Measurements from ENCODE around the gene SNAP23. TPM values are rescaled to one million over a fixed set of nuclear protein-coding genes. Genes with fewer than 3 reads are reported as not detected.
"Not testable (repeated sequence)": the region's sequence is repeated elsewhere in the genome, so short reads cannot be mapped to it uniquely, and the experiment has no call there.

SNAP23 gene
- total RNA-seq, 1 donor from 2014 or later = 78.9 TPM

GRCh38 chr15:42549032-42549491 lies 53.6 kb downstream of the SNAP23 start:
- Mint-ChIP-seq H3K4me1 (ENCODE audit: low read depth) (peaks cover 40% of the 10 kb centered on the region), H3K36me3 (ENCODE audit: low read depth) (peaks cover 36% of the 10 kb centered on the region), H3K9me3 (no peaks in the 10 kb centered on the region), H3K4me3 (ENCODE audit: low read depth) (peak overlapping the region; percentile 92), H3K27ac (peak overlapping the region; percentile 92), H3K27me3 (ENCODE audit: low read depth) (no peaks in the 10 kb centered on the region)
- no peak for DNase-seq (ENCODE audit: low spot score)
- intact Hi-C loops (cut with micrococcal nuclease) = loop anchor here (2.0 kb wide), 2 partner anchors 26 to 58 kb away; partner anchors contain the start of genes STARD9 and ZNF106

GRCh38 chr15:42549741-42550392 lies 54.4 kb downstream of the SNAP23 start:
- H3K27ac Mint-ChIP-seq = peak overlapping the region; percentile 17
- H3K9me3 Mint-ChIP-seq = no peaks in the 10 kb centered on the region
- intact Hi-C loops (cut with micrococcal nuclease) = loop anchor here (2.0 kb wide), 2 partner anchors 25 to 59 kb away; partner anchors contain the start of genes STARD9 and ZNF106
- no peak for DNase-seq (ENCODE audit: low spot score)
- no peaks in the 10 kb centered on the region for H3K27me3 Mint-ChIP-seq (ENCODE audit: low read depth)
- peaks cover 39% of the 10 kb centered on the region for H3K4me1 Mint-ChIP-seq (ENCODE audit: low read depth)
- H3K4me3 Mint-ChIP-seq (ENCODE audit: low read depth) = peak overlapping the region; percentile 92
- peaks cover 34% of the 10 kb centered on the region for H3K36me3 Mint-ChIP-seq (ENCODE audit: low read depth)

- Mint-ChIP-seq H3K4me3 (ENCODE audit: low read depth) (no peak overlapping the region), H3K4me1 (ENCODE audit: low read depth) (peaks cover 14% of the 10 kb centered on the region), H3K27me3 (ENCODE audit: low read depth) (no peaks in the 10 kb centered on the region), H3K36me3 (ENCODE audit: low read depth) (peaks cover 16% of the 10 kb centered on the region), H3K27ac (no peak overlapping the region), H3K9me3 (no peaks in the 10 kb centered on the region)
- intact Hi-C loops (cut with micrococcal nuclease) = no loop called here
- DNase-seq (ENCODE audit: low spot score) = no peak
These were observed 58.1 kb downstream of the SNAP23 start for GRCh38 chr15:42553554-42553953.

- DNase-seq (ENCODE audit: low spot score); H3K27me3 Mint-ChIP-seq (ENCODE audit: low read depth); H3K4me1 Mint-ChIP-seq (ENCODE audit: low read depth); H3K27ac Mint-ChIP-seq; H3K9me3 Mint-ChIP-seq; H3K4me3 Mint-ChIP-seq (ENCODE audit: low read depth); intact Hi-C loops (cut with micrococcal nuclease): not testable (repeated sequence)
- peaks cover 35% of the 10 kb centered on the region for H3K36me3 Mint-ChIP-seq (ENCODE audit: low read depth)
These were observed 61.2 kb downstream of the SNAP23 start for GRCh38 chr15:42556550-42557207.

GRCh38 chr15:42558739-42559138 lies 63.3 kb downstream of the SNAP23 start:
- Mint-ChIP-seq H3K27ac (no peak overlapping the region), H3K27me3 (ENCODE audit: low read depth) (no peaks in the 10 kb centered on the region), H3K4me1 (ENCODE audit: low read depth) (peaks cover 5% of the 10 kb centered on the region), H3K36me3 (ENCODE audit: low read depth) (peaks cover 39% of the 10 kb centered on the region), H3K9me3 (no peaks in the 10 kb centered on the region), H3K4me3 (ENCODE audit: low read depth) (no peak overlapping the region)
- no peak for DNase-seq (ENCODE audit: low spot score)
- intact Hi-C loops (cut with micrococcal nuclease) = no loop called here

GRCh38 chr15:42575188-42576039 lies 80.0 kb downstream of the SNAP23 start, which contains the start of gene STARD9:
Gene STARD9 (plus strand): TSS chr15:42575606. CDS start chr15:42575716, 110 bp downstream.
- Mint-ChIP-seq H3K27me3 (ENCODE audit: low read depth) (peaks cover 23% of the 10 kb centered on the region), H3K9me3 (no peaks in the 10 kb centered on the region), H3K36me3 (ENCODE audit: low read depth) (peaks cover 7% of the 10 kb centered on the region), H3K4me1 (ENCODE audit: low read depth) (peaks cover 34% of the 10 kb centered on the region), H3K27ac (peak within 1 kb of the TSS; percentile 77), H3K4me3 (ENCODE audit: low read depth) (peak within 1 kb of the TSS; percentile 93)
- peak; percentile 94 for DNase-seq (ENCODE audit: low spot score)
- intact Hi-C loops (cut with micrococcal nuclease) = loop anchor here (1.0 to 2.0 kb wide), 5 partner anchors 27 to 302 kb away; partner anchors contain the start of genes GANC, HAUS2, LRRC57 and TMEM87A

- Mint-ChIP-seq H3K27ac (peak overlapping the region; percentile 7), H3K4me1 (ENCODE audit: low read depth) (peaks cover 39% of the 10 kb centered on the region)
- intact Hi-C loops (cut with micrococcal nuclease) = no loop called here
These were observed 80.7 kb downstream of the SNAP23 start for GRCh38 chr15:42576040-42576594.

GRCh38 chr15:42576776-42577175 lies 81.3 kb downstream of the SNAP23 start:
- peak overlapping the region; percentile 93 for H3K4me3 Mint-ChIP-seq (ENCODE audit: low read depth)
- no peaks in the 10 kb centered on the region for H3K9me3 Mint-ChIP-seq
- H3K27ac Mint-ChIP-seq = no peak overlapping the region

More at GRCh38 chr15:42576040-42576594, 80.7 kb downstream of the SNAP23 start:
- Mint-ChIP-seq H3K9me3 (no peaks in the 10 kb centered on the region), H3K27me3 (ENCODE audit: low read depth) (peaks cover 23% of the 10 kb centered on the region), H3K36me3 (ENCODE audit: low read depth) (peaks cover 7% of the 10 kb centered on the region), H3K4me3 (ENCODE audit: low read depth) (peak overlapping the region; percentile 93)
- no peak for DNase-seq (ENCODE audit: low spot score)

GRCh38 chr15:42577514-42578031 lies 82.1 kb downstream of the SNAP23 start:
- no peak overlapping the region for H3K27ac Mint-ChIP-seq
- H3K4me1 Mint-ChIP-seq (ENCODE audit: low read depth) = peaks cover 46% of the 10 kb centered on the region
- H3K9me3 Mint-ChIP-seq = no peaks in the 10 kb centered on the region
- peak overlapping the region; percentile 15 for H3K4me3 Mint-ChIP-seq (ENCODE audit: low read depth)
- peaks cover 23% of the 10 kb centered on the region for H3K27me3 Mint-ChIP-seq (ENCODE audit: low read depth)
- intact Hi-C loops (cut with micrococcal nuclease) = no loop called here
- peaks cover 7% of the 10 kb centered on the region for H3K36me3 Mint-ChIP-seq (ENCODE audit: low read depth)
- DNase-seq (ENCODE audit: low spot score) = no peak

More at GRCh38 chr15:42576776-42577175, 81.3 kb downstream of the SNAP23 start:
- peaks cover 42% of the 10 kb centered on the region for H3K4me1 Mint-ChIP-seq (ENCODE audit: low read depth)
- H3K36me3 Mint-ChIP-seq (ENCODE audit: low read depth) = peaks cover 7% of the 10 kb centered on the region
- intact Hi-C loops (cut with micrococcal nuclease) = no loop called here
- peaks cover 23% of the 10 kb centered on the region for H3K27me3 Mint-ChIP-seq (ENCODE audit: low read depth)
- DNase-seq (ENCODE audit: low spot score) = no peak

GRCh38 chr15:42578984-42579537 lies 83.6 kb downstream of the SNAP23 start:
- Mint-ChIP-seq H3K4me1 (ENCODE audit: low read depth) (peaks cover 49% of the 10 kb centered on the region), H3K27ac (no peak overlapping the region), H3K4me3 (ENCODE audit: low read depth) (no peak overlapping the region), H3K9me3 (no peaks in the 10 kb centered on the region), H3K27me3 (ENCODE audit: low read depth) (peaks cover 23% of the 10 kb centered on the region), H3K36me3 (ENCODE audit: low read depth) (peaks cover 7% of the 10 kb centered on the region)
- intact Hi-C loops (cut with micrococcal nuclease) = no loop called here
- DNase-seq (ENCODE audit: low spot score) = no peak

GRCh38 chr15:42581272-42581730 lies 85.9 kb downstream of the SNAP23 start:
- Mint-ChIP-seq H3K9me3 (no peaks in the 10 kb centered on the region), H3K27ac (peak overlapping the region; percentile 56)

More at GRCh38 chr15:42581272-42581730, 85.9 kb downstream of the SNAP23 start:
- intact Hi-C loops (cut with micrococcal nuclease) = no loop called here
- peak; percentile 78 for DNase-seq (ENCODE audit: low spot score)
- H3K4me1 Mint-ChIP-seq (ENCODE audit: low read depth) = peaks cover 43% of the 10 kb centered on the region
- H3K27me3 Mint-ChIP-seq (ENCODE audit: low read depth) = peaks cover 22% of the 10 kb centered on the region
- H3K36me3 Mint-ChIP-seq (ENCODE audit: low read depth) = peaks cover 13% of the 10 kb centered on the region
- H3K4me3 Mint-ChIP-seq (ENCODE audit: low read depth) = peak overlapping the region; percentile 81

All from activated T-helper 2 cell treated with anti-CD3 and anti-CD28 coated beads, Interferon-gamma antibody, Interleukin-2, Interleukin-4, amounts not matched to agents 10 μg/mL and 5 μg/mL and 100 μg/mL, durations not matched to agents 14 hours and 24 hours and 36 hours (primary cell).